ENCODE data around the gene DHH. TPM values are rescaled to one million over a fixed set of nuclear protein-coding genes. Genes with fewer than 3 reads are reported as not detected.
"Not testable (repeated sequence)": the region's sequence is repeated elsewhere in the genome, so short reads cannot be mapped to it uniquely, and the experiment has no call there.

DHH gene
- total RNA-seq, 2 experiments from 2014 or later, result not detected

- POLR2A ChIA-PET, result no interaction called here
- CTCF ChIA-PET, result interaction anchor here (0.5 to 3.7 kb wide), 10 partner anchors 24 to 737 kb away, joined by 3 to 11 read pairs (median 4); partner anchors contain the start of genes NCKAP5L and TUBA1B
These were observed 3.4 kb downstream of the DHH start for GRCh38 chr12:49091056-49091835.

GRCh38 chr12:49089821-49090773 is 4.5 kb downstream of the DHH start:
- ChIA-PET CTCF (interaction anchor here (1.1 to 4.2 kb wide), 11 partner anchors 10 to 111 kb away, joined by 4 to 43 read pairs (median 10); partner anchors contain the start of genes RHEBL1 and WNT1), POLR2A (no interaction called here)

GRCh38 chr12:49088932-49089330 is 5.7 kb downstream of the DHH start:
- ChIA-PET POLR2A (interaction anchor here (0.6 to 1.5 kb wide), 2 partner anchors 19 to 77 kb away, joined by 3 read pairs; partner anchors contain the start of gene RHEBL1), CTCF (interaction anchor here (0.5 to 4.2 kb wide), 32 partner anchors 11 to 199 kb away, joined by 3 to 43 read pairs (median 5); partner anchors contain the start of genes KMT2D, LMBR1L, RHEBL1 and WNT1)

DNA sequence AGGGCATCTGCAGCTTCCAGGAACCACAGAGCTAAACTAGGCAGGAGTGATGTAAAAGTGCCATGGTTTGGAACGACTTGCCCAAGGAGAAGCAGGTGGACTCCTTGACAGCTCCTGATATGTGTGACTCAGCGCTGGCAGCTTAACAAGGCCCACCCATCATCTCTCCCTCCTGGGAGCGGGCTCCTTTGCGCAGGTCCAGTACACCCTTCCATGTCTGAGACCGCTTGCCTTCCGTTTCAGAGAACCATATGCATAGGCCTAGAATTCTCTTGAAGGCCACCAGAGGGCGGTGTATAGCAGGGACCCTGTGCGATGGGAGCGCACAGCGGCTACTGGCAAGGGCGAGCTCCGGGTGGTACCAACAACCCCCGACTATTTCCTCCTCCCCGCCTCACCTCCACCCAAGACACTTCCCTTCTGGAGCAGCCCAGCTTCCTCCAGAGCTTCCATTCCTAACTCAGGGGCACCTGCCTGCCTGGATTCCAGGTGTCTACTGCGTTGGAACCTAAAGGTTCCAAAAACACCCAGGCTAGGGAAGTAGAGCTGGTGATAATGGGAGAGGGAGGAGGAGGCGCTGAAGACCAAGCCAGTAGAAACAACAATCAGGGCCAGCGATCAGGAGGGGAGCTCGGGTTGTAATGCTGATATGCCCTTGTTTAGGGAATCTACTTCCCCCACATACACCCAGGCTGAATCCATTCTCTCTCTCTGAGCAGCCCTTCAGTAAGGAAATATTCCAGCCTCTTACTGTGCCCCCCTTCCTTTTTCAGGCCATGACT is 6.3 kb downstream of the DHH start:
- ChIA-PET CTCF (interaction anchor here (0.5 to 4.2 kb wide), 40 partner anchors 10 to 198 kb away, joined by 3 to 43 read pairs (median 5); partner anchors contain the start of genes DDN, KMT2D, LMBR1L and RHEBL1), POLR2A (interaction anchor here (0.6 to 1.5 kb wide), 3 partner anchors 19 to 76 kb away, joined by 3 read pairs; partner anchors contain the start of genes RHEBL1 and TUBA1B)

GRCh38 chr12:49086116-49086515 is 8.5 kb downstream of the DHH start:
- ChIA-PET POLR2A (no interaction called here), CTCF (interaction anchor here (0.9 to 4.2 kb wide), 5 partner anchors 12 to 261 kb away, joined by 3 to 17 read pairs (median 4); partner anchors contain the start of genes DNAJC22 and RHEBL1)

DNA sequence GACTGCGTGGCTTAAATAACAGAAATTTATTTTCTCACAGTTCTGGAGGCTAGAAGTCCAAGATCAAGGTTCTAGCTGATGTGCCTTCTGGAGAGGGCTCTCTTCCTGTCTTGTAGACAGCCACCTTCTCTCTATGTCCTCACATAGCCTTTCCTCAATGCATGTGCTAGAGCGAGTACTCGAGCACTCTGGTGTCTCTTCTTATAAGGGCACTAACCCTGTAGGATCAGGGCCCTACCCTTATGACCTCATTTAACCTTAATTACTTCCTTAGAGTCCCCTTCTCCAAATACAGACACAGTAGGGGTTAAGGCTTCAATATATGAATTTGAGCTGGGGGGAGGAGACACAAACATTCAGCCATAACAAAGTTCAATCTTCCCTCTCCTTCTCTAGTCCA is 10.2 kb downstream of the DHH start:
- POLR2A ChIA-PET, result no interaction called here
- CTCF ChIA-PET, result interaction anchor here (0.6 to 2.2 kb wide), 3 partner anchors 9 to 329 kb away, joined by 3 to 12 read pairs (median 5); no protein-coding TSS in a partner anchor

DNA sequence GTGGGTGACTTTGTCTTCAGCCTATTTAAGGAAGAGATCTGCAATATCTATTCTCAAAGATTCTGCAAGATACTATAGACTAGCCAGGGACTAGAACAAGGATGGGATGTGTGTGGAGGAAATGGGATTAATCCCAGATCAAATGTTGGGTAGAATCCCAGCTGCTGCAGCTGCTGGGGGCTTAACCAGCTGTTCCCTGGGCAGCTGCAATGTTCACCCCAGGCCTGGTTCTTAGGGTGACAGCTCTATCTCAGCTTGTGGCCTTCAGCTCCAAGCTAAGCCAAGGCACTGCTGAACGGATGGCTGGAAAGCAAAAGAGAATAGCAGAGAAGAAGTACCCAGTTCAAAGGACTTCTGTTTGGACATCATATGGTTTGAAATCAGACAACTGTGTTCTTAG is 14.8 kb downstream of the DHH start:
- ChIA-PET CTCF (interaction anchor here (1.7 to 3.2 kb wide), 2 partner anchors 8 to 13 kb away, joined by 5 to 24 read pairs; no protein-coding TSS in a partner anchor), POLR2A (no interaction called here)

GRCh38 chr12:49070971-49071370 is 23.6 kb downstream of the DHH start:
- ChIA-PET CTCF (interaction anchor here (1.1 to 2.7 kb wide), 3 partner anchors 17 to 194 kb away, joined by 3 to 10 read pairs (median 3); partner anchors contain the start of gene TUBA1C), POLR2A (no interaction called here)

- CTCF ChIA-PET, result interaction anchor here (0.6 to 1.5 kb wide), 8 partner anchors 11 to 195 kb away, joined by 3 to 17 read pairs (median 3); partner anchors contain the start of genes FKBP11 and TUBA1C
- POLR2A ChIA-PET, result interaction anchor here (0.6 to 1.5 kb wide), 7 partner anchors 10 to 218 kb away, joined by 3 to 20 read pairs (median 4); partner anchors contain the start of genes DDX23 and TUBA1B
These were observed 24.9 kb downstream of the DHH start, which contains the start of gene RHEBL1 for GRCh38 chr12:49069507-49070346. Gene RHEBL1, minus strand, starts transcription at chr12:49069979. Its CDS starts 194 bp downstream, at chr12:49069785.

DNA sequence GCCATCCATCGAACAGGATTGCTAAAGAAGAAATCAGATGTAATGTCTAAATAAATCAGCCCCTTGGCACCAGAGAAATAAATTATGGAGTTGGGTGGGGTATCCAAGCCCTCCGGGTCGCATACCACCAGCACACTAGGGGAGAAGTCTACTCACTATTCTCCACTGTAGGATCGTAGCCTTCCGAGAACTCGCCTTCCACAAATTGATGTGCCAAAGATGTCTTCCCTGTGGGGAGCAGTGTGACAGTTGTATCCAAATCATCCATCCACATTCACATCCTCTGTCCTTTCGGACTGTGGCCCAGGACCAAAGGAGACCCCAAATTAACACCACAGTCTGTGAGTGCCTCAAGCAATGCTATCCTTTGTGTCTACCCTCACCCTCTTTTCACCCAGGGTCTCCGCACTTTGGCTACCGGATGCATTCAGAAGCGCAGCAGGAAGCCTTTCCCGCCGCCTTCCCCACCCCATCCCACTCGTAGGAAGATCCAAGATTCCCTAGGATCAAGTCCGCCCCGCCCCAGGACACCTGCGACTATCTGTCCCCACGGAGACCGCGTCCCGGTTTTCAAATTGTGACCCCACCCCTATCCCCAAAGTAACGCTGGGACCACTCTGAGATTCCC is 25.6 kb downstream of the DHH start:
- CTCF ChIA-PET, result interaction anchor here (1.2 to 2.7 kb wide), 4 partner anchors 10 to 51 kb away, joined by 3 to 17 read pairs (median 6); no protein-coding TSS in a partner anchor
- POLR2A ChIA-PET, result interaction anchor here (0.6 to 1.5 kb wide), 6 partner anchors 10 to 217 kb away, joined by 3 to 20 read pairs (median 6); partner anchors contain the start of genes DDX23 and TUBA1B

- ChIA-PET CTCF (interaction anchor here (0.6 to 5.1 kb wide), 8 partner anchors 10 to 300 kb away, joined by 3 to 70 read pairs (median 4); partner anchors contain the start of gene DHH), POLR2A (no interaction called here)
These were observed 28.5 kb downstream of the DHH start for GRCh38 chr12:49066120-49066519.

GRCh38 chr12:49064767-49065152 is 29.8 kb downstream of the DHH start:
- POLR2A ChIA-PET, result interaction anchor here (0.9 kb wide), 1 partner anchor 67 kb away, joined by 5 read pairs; the partner anchor contains the start of gene TUBA1B
- CTCF ChIA-PET, result interaction anchor here (0.7 to 5.1 kb wide), 12 partner anchors 10 to 328 kb away, joined by 3 to 70 read pairs (median 8); partner anchors contain the start of genes DDN, DHH and LMBR1L

- CTCF ChIA-PET, result interaction anchor here (1.4 to 5.1 kb wide), 3 partner anchors 26 to 36 kb away, joined by 3 to 70 read pairs (median 38); partner anchors contain the start of gene DHH
- POLR2A ChIA-PET, result not testable (repeated sequence)
These were observed 32.7 kb downstream of the DHH start for GRCh38 chr12:49061916-49062315.

DNA sequence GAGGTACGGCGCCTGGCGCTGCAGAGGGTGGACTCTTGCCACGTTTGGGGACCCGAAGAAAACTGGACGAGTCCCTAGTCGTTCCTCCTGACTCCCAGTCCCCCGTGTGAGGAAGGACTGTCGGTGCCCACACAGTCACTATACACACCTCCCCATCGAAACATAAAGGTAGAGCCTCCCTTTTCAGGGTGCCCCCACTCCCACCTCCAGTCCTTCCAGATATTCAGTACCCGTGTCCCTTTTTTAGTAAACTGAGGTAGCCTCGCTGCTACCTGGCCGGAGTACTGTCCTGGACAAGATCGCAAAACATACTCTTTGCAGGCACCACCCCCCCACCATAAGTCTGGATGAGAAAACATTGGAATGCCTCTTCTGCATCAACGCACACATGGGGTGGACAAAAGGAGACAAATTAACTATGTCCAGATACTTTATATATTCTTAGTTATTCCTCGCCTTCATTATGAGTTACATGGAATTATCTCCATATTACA is 33.4 kb downstream of the DHH start:
- ChIA-PET CTCF (interaction anchor here (0.6 to 4.8 kb wide), 6 partner anchors 27 to 204 kb away, joined by 3 to 38 read pairs (median 4); no protein-coding TSS in a partner anchor), POLR2A (no interaction called here)

DNA sequence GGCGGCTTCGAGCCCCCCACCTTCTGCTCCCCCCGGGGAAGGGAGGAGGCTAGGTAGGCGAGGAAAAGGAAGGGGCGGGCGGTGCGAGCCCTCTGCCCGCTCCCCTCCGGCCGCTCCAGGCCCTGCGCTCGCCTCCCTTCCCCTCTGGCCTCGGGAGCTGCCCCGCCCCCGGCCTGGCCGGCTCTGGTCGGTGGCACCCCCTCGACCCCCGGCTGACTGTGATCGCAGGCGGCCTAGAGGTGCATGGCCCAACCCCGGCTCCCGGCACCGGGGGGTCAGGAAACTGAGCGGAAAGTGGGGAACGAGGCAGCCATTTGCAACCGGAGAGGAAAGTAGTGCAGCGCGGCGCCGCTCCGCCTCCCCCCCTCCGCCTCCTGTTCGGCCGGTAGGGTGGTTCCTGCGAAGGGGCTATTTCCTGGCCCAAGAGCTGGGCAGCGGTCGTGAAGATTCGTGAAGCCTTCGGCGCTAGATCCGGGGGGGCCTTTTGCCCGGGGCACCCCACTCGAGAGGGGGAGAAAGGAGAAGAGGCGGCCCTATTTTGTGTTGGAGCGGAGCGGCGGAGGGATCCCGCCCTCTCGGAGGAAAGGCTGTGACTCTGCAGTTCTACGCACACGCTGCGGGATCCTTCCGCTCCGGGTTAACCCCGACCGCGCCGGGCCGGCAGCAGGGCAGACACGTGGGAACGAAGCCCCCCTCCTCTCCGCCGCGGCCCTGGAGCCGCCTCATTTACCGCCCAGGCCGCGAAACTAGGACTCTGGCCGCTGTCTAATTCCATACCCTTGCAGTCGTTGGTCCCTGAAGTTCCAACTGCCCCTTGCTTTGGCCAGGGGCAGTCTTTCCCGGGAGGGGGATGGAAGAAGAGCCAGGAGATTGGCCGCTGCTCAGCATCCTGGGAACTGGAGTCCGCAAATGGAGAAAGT is 34.1 kb downstream of the DHH start, which contains the start of gene KMT2D:
Gene KMT2D, minus strand, starts transcription at position 558 of the 920 bp plus-strand sequence. CDS start 5,470 bp downstream, outside the sequence.
- CTCF ChIA-PET, result interaction anchor here (0.6 to 1.5 kb wide), 6 partner anchors 28 to 205 kb away, joined by 3 to 8 read pairs (median 4); partner anchors contain the start of gene FKBP11
- POLR2A ChIA-PET, result interaction anchor here (0.6 to 1.9 kb wide), 5 partner anchors 9 to 101 kb away, joined by 3 to 11 read pairs (median 7); partner anchors contain the start of genes RHEBL1 and TUBA1B

Measured in activated CD8-positive, alpha-beta memory T cell treated with anti-CD3 and anti-CD28 coated beads for 36 hours (primary cell).